Adipose tissue (tissue), 3 donors: ENCODE measurements around the gene CDK5RAP2. TPM values are rescaled to one million over a fixed set of nuclear protein-coding genes. Genes with fewer than 3 reads are reported as not detected.
"Not testable (repeated sequence)": the region's sequence is repeated elsewhere in the genome, so short reads cannot be mapped to it uniquely, and the experiment has no call there.

Experiments used
- H3K27ac ChIP-seq: one replicate; pipeline ENCODE4 v1.5.1; 2013; ENCODE audit warnings: low read depth, low read length
- WGBS, 3 donors: extraction: QIAGEN DNeasy Blood & Tissue Kit; methylation state at CpG; one replicate each; pipeline ENCODE4 v1.1.7; 2013; 5-methylcytosine and 5-hydroxymethylcytosine counted together
- polyA plus RNA-seq, 3 donors: library from polyadenylated mRNA; stranded (reverse); fragments of 200-250 nt; gene quantifications; one replicate each; pipeline ENCODE4 v1.2.3, GENCODE V29; 2013
- donor health status: healthy with polysubstance abuse.
- donor health status: Bipolar disorder and iron deficiency.
- donor health status: healthy.

CDK5RAP2 gene
- polyA plus RNA-seq, 3 donors, result 9.3 to 38.8 (median 15.6) TPM

- no peak overlapping the region for H3K27ac ChIP-seq
- 83 to 100% (median 85%) methylated on average over 1 of the region's 1 CpG for WGBS, 3 donors
Observed at GRCh38 chr9:120528327-120528726, 51.6 kb downstream of the CDK5RAP2 start.

GRCh38 chr9:120526534-120526933, 53.4 kb downstream of the CDK5RAP2 start:
- H3K27ac ChIP-seq, result no peak overlapping the region
- 97 to 100% (median 99%) methylated on average over 3 of the region's 3 CpGs for WGBS, 3 donors

- H3K27ac ChIP-seq, result no peak overlapping the region
- WGBS, 3 donors, result 64 to 72% (median 66%) methylated on average over 3 of the region's 3 CpGs
Observed at GRCh38 chr9:120524863-120525262, 55.1 kb downstream of the CDK5RAP2 start.

GRCh38 chr9:120524038-120524437, 55.9 kb downstream of the CDK5RAP2 start:
- H3K27ac ChIP-seq, result no peak overlapping the region
- WGBS, 3 donors, result 92 to 98% (median 95%) methylated on average over 3 of the region's 3 CpGs

- WGBS, 3 donors, result 95 to 100% (median 97%) methylated on average over 1 of the region's 1 CpG
Observed at GRCh38 chr9:120522558-120522957, 57.4 kb downstream of the CDK5RAP2 start.

GRCh38 chr9:120522032-120522431, 57.9 kb downstream of the CDK5RAP2 start:
- H3K27ac ChIP-seq, result no peak overlapping the region

More at GRCh38 chr9:120522558-120522957, 57.4 kb downstream of the CDK5RAP2 start:
- no peak overlapping the region for H3K27ac ChIP-seq

- 64 to 100% (median 95%) methylated on average over 2 of the region's 2 CpGs for WGBS, 3 donors
Observed at GRCh38 chr9:120521101-120521500, 58.9 kb downstream of the CDK5RAP2 start.

GRCh38 chr9:120515996-120516395, 64.0 kb downstream of the CDK5RAP2 start:
- H3K27ac ChIP-seq, result not testable (repeated sequence)
- 96 to 98% (median 97%) methylated on average over 4 of the region's 4 CpGs for WGBS, 3 donors

More at GRCh38 chr9:120521101-120521500, 58.9 kb downstream of the CDK5RAP2 start:
- no peak overlapping the region for H3K27ac ChIP-seq

GRCh38 chr9:120515481-120515880, 64.5 kb downstream of the CDK5RAP2 start:
- not testable (repeated sequence) for H3K27ac ChIP-seq
- 86 to 98% (median 98%) methylated on average over 2 to 3 of the region's 3 CpGs for WGBS, 3 donors

- WGBS, 3 donors, result 74 to 96% (median 87%) methylated on average over 4 of the region's 4 CpGs
Observed at GRCh38 chr9:120514405-120514804, 65.6 kb downstream of the CDK5RAP2 start.

GRCh38 chr9:120513825-120514396, 66.1 kb downstream of the CDK5RAP2 start:
- WGBS, 3 donors, result 83 to 98% (median 88%) methylated on average over 4 of the region's 4 CpGs
- H3K27ac ChIP-seq, result no peak overlapping the region

More at GRCh38 chr9:120514405-120514804, 65.6 kb downstream of the CDK5RAP2 start:
- H3K27ac ChIP-seq, result no peak overlapping the region

GRCh38 chr9:120510816-120511215, 69.2 kb downstream of the CDK5RAP2 start:
- no peak overlapping the region for H3K27ac ChIP-seq
- WGBS, 3 donors, result 95 to 98% (median 97%) methylated on average over 3 of the region's 3 CpGs

GRCh38 chr9:120507936-120508510, 71.9 kb downstream of the CDK5RAP2 start:
- no peak overlapping the region for H3K27ac ChIP-seq
- 74 to 80% (median 77%) methylated on average over 3 of the region's 3 CpGs for WGBS, 3 donors

- H3K27ac ChIP-seq, result no peak overlapping the region
- 67 to 89% (median 77%) methylated on average over 4 of the region's 4 CpGs for WGBS, 3 donors
Observed at GRCh38 chr9:120505186-120505585, 74.8 kb downstream of the CDK5RAP2 start.

- H3K27ac ChIP-seq, result no peak overlapping the region
- 94 to 99% (median 96%) methylated on average over 5 of the region's 5 CpGs for WGBS, 3 donors
Observed at GRCh38 chr9:120500733-120501132, 79.2 kb downstream of the CDK5RAP2 start.

- not testable (repeated sequence) for H3K27ac ChIP-seq
- 72 to 99% (median 95%) methylated on average over 5 of the region's 5 CpGs for WGBS, 3 donors
Observed at GRCh38 chr9:120497865-120498264, 82.1 kb downstream of the CDK5RAP2 start.

GRCh38 chr9:120496438-120496837, 83.5 kb downstream of the CDK5RAP2 start:
- H3K27ac ChIP-seq, result not testable (repeated sequence)
- WGBS, 3 donors, result no CpG with 5 or more reads among the region's 37 CpGs

- WGBS, 3 donors, result 44 to 77% (median 46%) methylated on average over 5 of the region's 5 CpGs
- H3K27ac ChIP-seq, result no peak overlapping the region
Observed at GRCh38 chr9:120490888-120491595, 88.9 kb downstream of the CDK5RAP2 start.

GRCh38 chr9:120486835-120487234, 93.1 kb downstream of the CDK5RAP2 start:
- no peak overlapping the region for H3K27ac ChIP-seq
- WGBS, 3 donors, result 90 to 94% (median 91%) methylated on average over 6 of the region's 6 CpGs

- H3K27ac ChIP-seq, result no peak overlapping the region
- WGBS, 3 donors, result 56 to 87% (median 82%) methylated on average over 4 of the region's 4 CpGs
Observed at GRCh38 chr9:120486347-120486746, 93.6 kb downstream of the CDK5RAP2 start.
